Kidney (tissue), 14 donors: Measurements from ENCODE around the gene SMURF1. TPM values are rescaled to one million over a fixed set of nuclear protein-coding genes. Genes with fewer than 3 reads are reported as not detected.

Experiments
- DNase-seq, 5 donors: peaks; one replicate each; pipeline ENCODE4 v3.0.0-alpha.2; 2013 to 2020
- FAIRE-seq: peaks from 2 replicates; lab custom pipeline; 2012; peaks lifted over from hg19 to GRCh38; lab: Jason Lieb, UNC
- H3K27ac ChIP-seq, 2 donors: one replicate each; pipeline ENCODE4 v1.7.0; 2013; ENCODE audit warnings: low read depth in 2 of 2, low read length in 2 of 2, inconsistent platforms in 1 of 2
- H3K27me3 ChIP-seq: one replicate; pipeline ENCODE4 v1.7.1; 2013; ENCODE audit warnings: low read length, inconsistent platforms; ENCODE audit not compliant: control insufficient read depth, insufficient read depth
- H3K36me3 ChIP-seq, 3 donors: one replicate each; pipeline versions ENCODE4 v1.7.0 to v1.7.1; 2013; ENCODE audit warnings: low read length in 3 of 3, control low read depth in 1 of 3, inconsistent platforms in 1 of 3; ENCODE audit not compliant: insufficient read depth in 3 of 3, control insufficient read depth in 2 of 3
- H3K4me1 ChIP-seq, 3 donors: one replicate each; pipeline versions ENCODE4 v1.7.0 to v1.7.1; 2013; ENCODE audit warnings: low read length in 3 of 3, inconsistent platforms in 1 of 3, low read depth in 1 of 3; ENCODE audit not compliant: control insufficient read depth in 2 of 3, insufficient read depth in 2 of 3
- H3K4me3 ChIP-seq, 3 donors: one replicate each; pipeline versions ENCODE4 v1.7.0 to v1.8.1; 2013; ENCODE audit warnings: low read length in 3 of 3, control low read depth in 1 of 3, inconsistent platforms in 1 of 3
- H3K9ac ChIP-seq, 3 donors: one replicate each; pipeline versions ENCODE4 v1.7.0 to v1.7.1; 2013; ENCODE audit warnings: low read length in 3 of 3, control low read depth in 1 of 3, inconsistent platforms in 1 of 3
- H3K9me3 ChIP-seq, 3 donors: one replicate each; pipeline versions ENCODE4 v1.7.0 to v1.7.1; 2013; ENCODE audit warnings: low read length in 3 of 3, control low read depth in 1 of 3, inconsistent platforms in 1 of 3; ENCODE audit not compliant: control insufficient read depth in 2 of 3, insufficient read depth in 1 of 3
- CTCF ChIP-seq: IDR thresholded peaks from 3 replicates; pipeline ENCODE4 v1.5.1; 2012; ENCODE audit warnings: mild to moderate bottlenecking, moderate library complexity, borderline replicate concordance; ENCODE audit not compliant: insufficient read depth; ENCODE audit errors: extremely low read depth
- intact Hi-C: fragments of 100-400 bp; cut with DNase I; formaldehyde crosslinking; loops from one replicate; pipeline ENCODE4 v1.11.1; 2022
- polyA plus RNA-seq: library from polyadenylated mRNA; stranded (reverse); fragments of 350-450 nt; fragmentation: Illumina TruSeq; extraction: RNeasy Lipid Tissue Mini Kit (QIAGEN cat#74804); gene quantifications from one replicate; pipeline ENCODE4 v1.2.3, GENCODE V29; 2014; ENCODE audit warnings: low read depth, low replicate concordance; ENCODE audit not compliant: insufficient read depth
- total RNA-seq: library from RNA; stranded (reverse); fragmentation: NEBNext Ultra II Directional; extraction: Animal tissue kit (Norgen Biotek cat#: 25700); gene quantifications from one replicate; pipeline ENCODE4 v1.2.1, GENCODE V29; 2021
- donor health status: control.
- donor health status: control.
- donor health status: control.
- donor health status: control.
- donor health status: control.
- donor health status: DM: yes; HTN: yes; CAD: no.
- donor health status: Normal renal cell carcinoma (clear cell type).

The SMURF1 gene
- total and polyA plus RNA-seq, 2 donors from 2014 or later, result 6.3 to 29.8 TPM

DNA sequence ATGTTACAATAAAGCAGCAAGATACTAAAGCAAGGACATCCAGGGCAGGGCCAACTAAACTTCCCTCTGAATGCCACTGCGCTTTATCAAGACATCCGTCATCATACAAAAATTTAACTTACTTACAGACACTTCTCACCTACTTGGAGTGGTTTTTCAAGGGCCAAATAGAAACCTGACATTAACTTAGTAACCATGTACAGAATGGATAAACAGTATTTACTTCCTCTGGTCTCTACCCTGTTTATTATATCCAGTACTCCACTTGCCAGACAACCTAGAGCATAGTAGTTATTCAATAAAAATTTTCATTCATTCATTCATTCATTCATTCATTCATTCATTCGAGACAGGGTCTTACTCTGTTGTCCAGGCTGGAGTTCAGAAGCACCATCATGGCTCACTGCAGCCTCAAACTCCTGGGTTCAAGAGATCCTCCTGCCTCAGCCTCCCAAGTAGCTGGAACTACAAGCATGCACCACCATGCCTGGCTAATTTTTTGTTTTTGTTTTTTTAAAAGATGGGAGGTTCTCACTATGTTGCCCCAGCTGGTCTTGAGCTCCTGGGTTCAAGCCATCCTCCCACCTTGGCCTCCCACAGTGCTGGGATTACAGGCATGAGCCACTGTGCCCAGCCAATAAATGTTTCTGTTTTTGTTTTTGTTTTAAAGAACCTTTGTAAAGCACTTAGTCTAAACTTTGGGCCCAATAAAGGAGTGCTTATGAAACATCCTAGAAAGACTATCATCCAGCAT, 19.0 kb downstream of the SMURF1 start:
- peaks cover 0 to 11% (median 10%) of the 10 kb centered on the region in 3 donors for H3K4me1 ChIP-seq
- H3K27ac ChIP-seq, result no peak overlapping the region
- no peaks in the 10 kb centered on the region for H3K36me3 ChIP-seq
- no peak for DNase-seq
- no peaks in the 10 kb centered on the region for H3K9me3 ChIP-seq
- no peak overlapping the region for H3K9ac ChIP-seq
- intact Hi-C loops, result no loop called here
- no peak overlapping the region for H3K4me3 ChIP-seq
- FAIRE-seq, result no peak
- no peaks in the 10 kb centered on the region for H3K27me3 ChIP-seq
- no peak for TF ChIP-seq CTCF

DNA sequence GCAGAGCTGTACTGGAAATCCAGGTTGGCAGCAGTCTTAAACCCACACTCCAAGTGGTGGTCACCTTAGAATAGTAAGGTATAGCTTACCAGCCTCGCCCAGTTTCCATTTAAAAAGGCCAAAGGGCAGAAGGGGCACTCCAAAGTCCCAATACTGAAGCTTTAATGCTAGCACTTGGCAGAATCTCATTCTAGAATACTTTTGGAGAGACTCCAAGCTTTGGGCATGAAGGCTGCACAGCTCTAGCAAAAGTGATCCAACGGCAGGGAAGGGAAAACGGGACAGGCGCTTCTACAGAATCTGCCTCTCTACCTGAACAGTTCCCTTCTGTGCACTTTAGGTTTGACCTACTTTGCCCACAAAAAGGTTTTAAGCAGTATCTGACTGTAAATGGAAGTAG, 19.7 kb downstream of the SMURF1 start:
- no peak for FAIRE-seq
- Histone ChIP-seq H3K9me3 (no peaks in the 10 kb centered on the region), H3K36me3 (no peaks in the 10 kb centered on the region), H3K27me3 (no peaks in the 10 kb centered on the region), H3K9ac (no peak overlapping the region), H3K4me3 (no peak overlapping the region), H3K27ac (no peak overlapping the region), H3K4me1 (peaks cover 0 to 11% (median 10%) of the 10 kb centered on the region in 3 donors)
- intact Hi-C loops, result no loop called here
- no peak for DNase-seq
- no peak for TF ChIP-seq CTCF

- H3K9ac ChIP-seq, result no peak overlapping the region
- intact Hi-C loops, result no loop called here
- H3K36me3 ChIP-seq, result no peaks in the 10 kb centered on the region
- no peak overlapping the region for H3K27ac ChIP-seq
- no peak overlapping the region for H3K4me3 ChIP-seq
- peaks cover 0 to 10% (median 7%) of the 10 kb centered on the region in 3 donors for H3K4me1 ChIP-seq
- H3K27me3 ChIP-seq, result no peaks in the 10 kb centered on the region
- no peak for DNase-seq
- no peaks in the 10 kb centered on the region for H3K9me3 ChIP-seq
- FAIRE-seq, result no peak
- no peak for TF ChIP-seq CTCF
Observed at GRCh38 chr7:99123571-99124033, 20.3 kb downstream of the SMURF1 start.

GRCh38 chr7:99122762-99123161, 21.1 kb downstream of the SMURF1 start:
- no peak for TF ChIP-seq CTCF
- H3K27ac ChIP-seq, result no peak overlapping the region
- no peaks in the 10 kb centered on the region for H3K27me3 ChIP-seq
- no peaks in the 10 kb centered on the region for H3K36me3 ChIP-seq
- H3K4me3 ChIP-seq, result no peak overlapping the region
- FAIRE-seq (no peak), DNase-seq (no peak)
- H3K4me1 ChIP-seq, result peaks cover 0 to 10% (median 7%) of the 10 kb centered on the region in 3 donors
- intact Hi-C loops, result no loop called here
- H3K9ac ChIP-seq, result no peak overlapping the region
- H3K9me3 ChIP-seq, result no peaks in the 10 kb centered on the region
